Left lung (tissue), 10 donors: ENCODE data around the gene A4GALT. TPM values are rescaled to one million over a fixed set of nuclear protein-coding genes. Genes with fewer than 3 reads are reported as not detected.

ENCODE experiments used
- ATAC-seq: fragments of 200-7000 bp; cut with Tn5 transposase; one replicate; pipeline ENCODE4 v1.9.1; 2020; ENCODE audit warnings: moderate library complexity
- DNase-seq, 4 donors: peaks; one replicate each; pipeline ENCODE4 v3.0.0-alpha.2; 2013 to 2020
- H3K27ac ChIP-seq, 2 donors: fragments of 200-600 bp; sonication (generic) in 1 of 2; one replicate each; pipeline versions ENCODE4 v1.5.0 to v1.8.0; 2020 to 2021
- H3K27me3 ChIP-seq, 2 donors: fragments of 200-600 bp; sonication (generic) in 1 of 2; one replicate each; pipeline versions ENCODE4 v1.5.0 to v1.8.0; 2020 to 2021
- H3K36me3 ChIP-seq, 2 donors: fragments of 200-600 bp; sonication (generic) in 1 of 2; one replicate each; pipeline versions ENCODE4 v1.5.0 to v1.8.0; 2020 to 2021
- H3K4me1 ChIP-seq, 2 donors: fragments of 200-600 bp; one replicate each; pipeline ENCODE4 v1.8.0; 2021
- H3K4me3 ChIP-seq, 2 donors: fragments of 200-600 bp; sonication (generic) in 1 of 2; one replicate each; pipeline versions ENCODE4 v1.5.0 to v1.8.0; 2020 to 2021; ENCODE audit warnings: mild to moderate bottlenecking in 1 of 2
- H3K9me3 ChIP-seq, 2 donors: fragments of 200-600 bp; sonication (generic) in 1 of 2; one replicate each; pipeline versions ENCODE4 v1.5.0 to v1.8.0; 2020 to 2021
- intact Hi-C, 2 donors: fragments of 100-400 bp; cut with DNase I; formaldehyde crosslinking; loops; one replicate each; pipeline versions ENCODE4 v1.11.2 to v1.14.2; 2022
- polyA plus RNA-seq, 6 donors: library from polyadenylated mRNA; unstranded; fragments of 120-200 nt; gene quantifications; one replicate each; pipeline ENCODE4 v1.2.1, GENCODE V29; 2013; ENCODE audit not compliant: insufficient read length in 6 of 6
- total RNA-seq, 2 donors: library from RNA; stranded (reverse); fragmentation: NEBNext Ultra II Directional; extraction: Animal tissue kit (Norgen Biotek cat#: 25700); gene quantifications; one replicate each; pipeline ENCODE4 v1.2.1, GENCODE V29; 2021
- TF ChIP-seq, protein P1 (sequence below), 2 donors: fragments of 200-600 bp; sonication (generic) in 1 of 2; IDR thresholded peaks; one replicate each; pipeline versions ENCODE4 v1.5.0 to v1.8.0; 2021; ENCODE audit warnings: antibody characterized with exemption in 2 of 2
- donor health status: DM: no; HTN: yes; CAD: no.
- donor health status: DM: no; HTN: no; CAD: no.

A4GALT gene
- total and polyA plus RNA-seq, 8 donors: 1.9 to 21.3 (median 2.7) TPM

- DNase-seq: peak in 1 of 4 donors; percentile 24
Observed at GRCh38 chr22:42645341-42645937, 75.2 kb downstream of the A4GALT start.

DNA sequence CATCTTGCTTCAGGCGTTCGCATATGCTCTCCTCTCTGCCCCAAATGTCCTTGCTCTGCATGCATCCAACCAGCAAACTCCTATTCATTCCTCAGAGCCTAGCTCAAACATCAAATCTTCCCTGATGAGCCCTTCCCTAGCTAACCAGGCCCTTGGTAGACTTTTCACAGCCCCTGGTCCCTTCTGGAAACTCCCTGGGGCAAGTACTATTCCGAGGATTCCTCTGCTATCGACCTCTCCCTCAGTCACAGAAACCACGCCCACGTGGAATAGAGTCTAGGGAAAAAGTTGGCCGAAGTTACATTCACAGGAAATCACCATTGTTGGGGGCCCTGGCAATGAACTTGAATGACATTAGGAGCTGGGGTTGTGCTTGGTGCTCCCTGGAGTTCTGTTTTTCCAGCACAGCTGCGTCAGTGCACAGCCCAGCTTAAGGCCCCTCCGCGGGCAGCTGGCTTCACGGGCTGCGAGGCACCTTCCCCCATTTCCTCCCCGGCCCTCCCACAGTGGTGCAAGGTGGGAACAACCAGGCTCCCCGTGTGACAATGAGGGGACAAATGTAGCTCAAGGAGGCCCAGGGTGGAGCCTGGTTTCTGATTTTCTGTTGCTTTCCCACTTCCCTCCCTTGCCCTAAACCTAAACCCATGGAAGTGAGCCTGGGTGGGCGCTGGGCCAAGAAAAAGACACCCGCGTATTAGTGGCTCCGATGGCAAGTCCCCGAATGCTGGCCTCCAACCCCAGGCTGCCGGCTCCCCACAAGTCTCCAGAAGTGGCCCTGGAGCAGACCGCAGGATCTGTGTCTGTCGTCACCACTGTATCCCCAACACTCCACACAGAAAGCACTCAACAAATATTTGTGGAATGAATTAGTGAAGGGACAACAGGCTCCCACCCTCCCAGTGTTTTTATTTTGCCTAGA, 76.0 kb downstream of the A4GALT start:
- Histone ChIP-seq H3K4me1 (peaks cover 52 to 83% of the 10 kb centered on the region in 2 donors), H3K27ac (peak overlapping the region; percentile 82 to 89), H3K27me3 (no peaks in the 10 kb centered on the region), H3K36me3 (no peaks in the 10 kb centered on the region), H3K9me3 (no peaks in the 10 kb centered on the region), H3K4me3 (peak overlapping the region in 1 of 2 donors; percentile 81)
- intact Hi-C loops: no loop called here
- ATAC-seq (no peak), DNase-seq (peak in 2 of 4 donors; percentile 51 to 52)
- TF ChIP-seq, protein P1, sequence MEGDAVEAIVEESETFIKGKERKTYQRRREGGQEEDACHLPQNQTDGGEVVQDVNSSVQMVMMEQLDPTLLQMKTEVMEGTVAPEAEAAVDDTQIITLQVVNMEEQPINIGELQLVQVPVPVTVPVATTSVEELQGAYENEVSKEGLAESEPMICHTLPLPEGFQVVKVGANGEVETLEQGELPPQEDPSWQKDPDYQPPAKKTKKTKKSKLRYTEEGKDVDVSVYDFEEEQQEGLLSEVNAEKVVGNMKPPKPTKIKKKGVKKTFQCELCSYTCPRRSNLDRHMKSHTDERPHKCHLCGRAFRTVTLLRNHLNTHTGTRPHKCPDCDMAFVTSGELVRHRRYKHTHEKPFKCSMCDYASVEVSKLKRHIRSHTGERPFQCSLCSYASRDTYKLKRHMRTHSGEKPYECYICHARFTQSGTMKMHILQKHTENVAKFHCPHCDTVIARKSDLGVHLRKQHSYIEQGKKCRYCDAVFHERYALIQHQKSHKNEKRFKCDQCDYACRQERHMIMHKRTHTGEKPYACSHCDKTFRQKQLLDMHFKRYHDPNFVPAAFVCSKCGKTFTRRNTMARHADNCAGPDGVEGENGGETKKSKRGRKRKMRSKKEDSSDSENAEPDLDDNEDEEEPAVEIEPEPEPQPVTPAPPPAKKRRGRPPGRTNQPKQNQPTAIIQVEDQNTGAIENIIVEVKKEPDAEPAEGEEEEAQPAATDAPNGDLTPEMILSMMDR (IDR thresholded peaks at IDR 0.05): no peak

More at GRCh38 chr22:42645341-42645937, 75.2 kb downstream of the A4GALT start:
- Histone ChIP-seq H3K36me3 (no peaks in the 10 kb centered on the region), H3K4me1 (peaks cover 52 to 83% of the 10 kb centered on the region in 2 donors), H3K9me3 (no peaks in the 10 kb centered on the region), H3K27ac (peak overlapping the region; percentile 82 to 89), H3K4me3 (peak overlapping the region in 1 of 2 donors; percentile 81), H3K27me3 (no peaks in the 10 kb centered on the region)
- TF ChIP-seq, protein P1 (IDR thresholded peaks at IDR 0.05): no peak
- intact Hi-C loops: no loop called here
- ATAC-seq: peak; percentile 35

GRCh38 chr22:42643634-42644421, 76.8 kb downstream of the A4GALT start:
- intact Hi-C loops: no loop called here
- Histone ChIP-seq H3K27me3 (no peaks in the 10 kb centered on the region), H3K4me3 (no peak overlapping the region), H3K27ac (peak overlapping the region; percentile 82 to 89), H3K9me3 (no peaks in the 10 kb centered on the region), H3K36me3 (no peaks in the 10 kb centered on the region), H3K4me1 (peaks cover 52 to 79% of the 10 kb centered on the region in 2 donors)
- TF ChIP-seq, protein P1 (IDR thresholded peaks at IDR 0.05): no peak
- no peak for DNase-seq
- no peak for ATAC-seq

- peak in 1 of 4 donors; percentile 76 for DNase-seq
- Histone ChIP-seq H3K4me1 (peaks cover 49 to 74% of the 10 kb centered on the region in 2 donors), H3K27me3 (no peaks in the 10 kb centered on the region), H3K4me3 (no peak overlapping the region), H3K27ac (peak overlapping the region; percentile 60 to 82), H3K36me3 (no peaks in the 10 kb centered on the region), H3K9me3 (no peaks in the 10 kb centered on the region)
- TF ChIP-seq, protein P1 (IDR thresholded peaks at IDR 0.05): no peak
- intact Hi-C loops: no loop called here
- peak; percentile 38 for ATAC-seq
Observed at GRCh38 chr22:42642806-42643633, 77.7 kb downstream of the A4GALT start.

Other genes with a start within 250 kb of the A4GALT start
- 10 to 100 TPM; 37.0 to 57.1 TPM for gene RRP7A, start 201.1 kb downstream of the A4GALT start, total RNA-seq
- gene RRP7A, start 201.1 kb downstream of the A4GALT start, polyA plus RNA-seq: 10 to 100 TPM; 25.7 to 40.8 (median 28.6) TPM
- gene SERHL2, start 166.9 kb downstream of the A4GALT start, total RNA-seq: 1 to 10 TPM; 2.1 to 3.0 TPM
- 10 to 100 TPM in 3 of 6 donors, 1 to 10 TPM in 3; 7.4 to 10.2 (median 9.7) TPM for gene SERHL2, start 166.9 kb downstream of the A4GALT start, polyA plus RNA-seq
- gene POLDIP3, start 106.0 kb downstream of the A4GALT start, total RNA-seq: 10 to 100 TPM; 56.6 to 61.6 TPM
- 100 to 1,000 TPM; 107 to 126 (median 111) TPM for gene POLDIP3, start 106.0 kb downstream of the A4GALT start, polyA plus RNA-seq
- 1 to 10 TPM in 1 of 2 donors, under 1 TPM in 1; 0.60 to 1.2 TPM for gene ATP5MGL, start 80.3 kb downstream of the A4GALT start, total RNA-seq
- under 1 TPM in 3 of 6 donors, not detected in 3; 0.23 to 0.45 (median 0.40) TPM for gene ATP5MGL, start 80.3 kb downstream of the A4GALT start, polyA plus RNA-seq
- 100 to 1,000 TPM; 250 to 265 TPM for gene CYB5R3, start 71.5 kb downstream of the A4GALT start, total RNA-seq
- gene CYB5R3, start 71.5 kb downstream of the A4GALT start, polyA plus RNA-seq: 100 to 1,000 TPM; 116 to 153 (median 149) TPM
- 10 to 100 TPM; 45.3 to 52.8 TPM for gene ARFGAP3, start 136.4 kb upstream of the A4GALT start, total RNA-seq
- 10 to 100 TPM; 42.4 to 58.1 (median 49.6) TPM for gene ARFGAP3, start 136.4 kb upstream of the A4GALT start, polyA plus RNA-seq